Measurements from ENCODE around the gene DPP6.

- TF ChIP-seq, protein P1, sequence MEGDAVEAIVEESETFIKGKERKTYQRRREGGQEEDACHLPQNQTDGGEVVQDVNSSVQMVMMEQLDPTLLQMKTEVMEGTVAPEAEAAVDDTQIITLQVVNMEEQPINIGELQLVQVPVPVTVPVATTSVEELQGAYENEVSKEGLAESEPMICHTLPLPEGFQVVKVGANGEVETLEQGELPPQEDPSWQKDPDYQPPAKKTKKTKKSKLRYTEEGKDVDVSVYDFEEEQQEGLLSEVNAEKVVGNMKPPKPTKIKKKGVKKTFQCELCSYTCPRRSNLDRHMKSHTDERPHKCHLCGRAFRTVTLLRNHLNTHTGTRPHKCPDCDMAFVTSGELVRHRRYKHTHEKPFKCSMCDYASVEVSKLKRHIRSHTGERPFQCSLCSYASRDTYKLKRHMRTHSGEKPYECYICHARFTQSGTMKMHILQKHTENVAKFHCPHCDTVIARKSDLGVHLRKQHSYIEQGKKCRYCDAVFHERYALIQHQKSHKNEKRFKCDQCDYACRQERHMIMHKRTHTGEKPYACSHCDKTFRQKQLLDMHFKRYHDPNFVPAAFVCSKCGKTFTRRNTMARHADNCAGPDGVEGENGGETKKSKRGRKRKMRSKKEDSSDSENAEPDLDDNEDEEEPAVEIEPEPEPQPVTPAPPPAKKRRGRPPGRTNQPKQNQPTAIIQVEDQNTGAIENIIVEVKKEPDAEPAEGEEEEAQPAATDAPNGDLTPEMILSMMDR (conservative IDR thresholded peaks at IDR 0.05 in 1 of 2, IDR thresholded peaks at IDR 0.05 in 1 of 2; ENCODE audit: extremely low read depth in 1 of 2, insufficient read depth in 1 of 2, low read depth in 1 of 2, low read length in 2 of 2) = no peak
- no peak for TF ChIP-seq EZH2 (IDR thresholded peaks at IDR 0.05; ENCODE audit: borderline replicate concordance, low read length)
Measured at GRCh38 chr7:154886591-154886990, 834.4 kb downstream of the DPP6 start.
